ENCODE data around the gene DYNC1LI1. TPM values are rescaled to one million over a fixed set of nuclear protein-coding genes. Genes with fewer than 3 reads are reported as not detected.

DYNC1LI1 gene
- total RNA-seq, 1 experiment from 2014 or later: 42.8 TPM

GRCh38 chr3:32502946-32503286 is 67.7 kb downstream of the DYNC1LI1 start (continued):
- TF ChIP-seq MLX (CRISPR knock-in tag; IDR thresholded peaks at IDR 0.05) (no peak), E2F4 (CRISPR knock-in tag; IDR thresholded peaks at IDR 0.05; ENCODE audit: borderline replicate concordance, low read depth) (no peak), ZNF138 (CRISPR knock-in tag; conservative IDR thresholded peaks at IDR 0.05) (no peak), HMGA2 (CRISPR knock-in tag; IDR thresholded peaks at IDR 0.05) (no peak), ETV6 (CRISPR knock-in tag; IDR thresholded peaks at IDR 0.05) (no peak), PRDM15 (CRISPR knock-in tag; IDR thresholded peaks at IDR 0.05) (no peak), ZNF317 (CRISPR knock-in tag; IDR thresholded peaks at IDR 0.05; ENCODE audit: borderline replicate concordance, low read depth) (no peak), ZBTB43 (CRISPR knock-in tag; IDR thresholded peaks at IDR 0.05) (no peak), ZNF512 (CRISPR knock-in tag; IDR thresholded peaks at IDR 0.05; ENCODE audit: borderline replicate concordance) (no peak)

GRCh38 chr3:32502118-32502945 is 68.3 kb downstream of the DYNC1LI1 start, which contains the start of gene CMTM6:
CMTM6 (minus strand) TSS chr3:32502852; CDS start chr3:32502745, 107 bp downstream.
- ChIA-PET CTCF (interaction anchor here (0.6 to 1.4 kb wide), 4 partner anchors 95 to 442 kb away, joined by 3 read pairs; partner anchors contain the start of gene CNOT10), POLR2A (interaction anchor here (0.6 to 0.9 kb wide), 2 partner anchors 14 to 141 kb away, joined by 3 to 4 read pairs; no protein-coding TSS in a partner anchor)
- H3K9me3 Mint-ChIP-seq: peaks cover 3% of the 10 kb centered on the region; the same call in 1 of the 2 replicates
- TF ChIP-seq FOXP4 (CRISPR knock-in tag; IDR thresholded peaks at IDR 0.05) (0 out of 2 replicates have a peak, but pooled peaks have one; percentile 23), IRF1 (CRISPR knock-in tag; IDR thresholded peaks at IDR 0.05) (no peak), USF2 (CRISPR knock-in tag; IDR thresholded peaks at IDR 0.05) (no peak), OVOL2 (CRISPR knock-in tag; IDR thresholded peaks at IDR 0.05; ENCODE audit: borderline replicate concordance) (no peak), ZNF263 (CRISPR knock-in tag; IDR thresholded peaks at IDR 0.05; ENCODE audit: low read depth) (peak; percentile 29; the same call in 1 of the 2 replicates), GABPB1 (CRISPR knock-in tag; IDR thresholded peaks at IDR 0.05) (0 out of 2 replicates have a peak, but pooled peaks have one; percentile 6), ATF1 (CRISPR knock-in tag; IDR thresholded peaks at IDR 0.05) (no peak), MAX (CRISPR knock-in tag; IDR thresholded peaks at IDR 0.05) (no peak), ZNF121 (CRISPR knock-in tag; IDR thresholded peaks at IDR 0.05) (peak; percentile 96), CREM (CRISPR knock-in tag; IDR thresholded peaks at IDR 0.05) (peak; percentile 39; the same call in 1 of the 2 replicates), IRF2 (CRISPR knock-in tag; IDR thresholded peaks at IDR 0.05; ENCODE audit: borderline replicate concordance, low read depth) (no peak)

More at GRCh38 chr3:32502118-32502945, 68.3 kb downstream of the DYNC1LI1 start, which contains the start of gene CMTM6:
- Mint-ChIP-seq H3K4me1 (peaks cover 32% of the 10 kb centered on the region), H3K36me3 (0 out of 2 replicates have a peak, but pooled peaks cover 3% of the 10 kb centered on the region), H3K4me3 (peak within 1 kb of the TSS; percentile 98), H3K27ac (peak within 1 kb of the TSS; percentile 97), H3K27me3 (ENCODE audit: low read depth) (no peaks in the 10 kb centered on the region)
- peak; percentile 84 for ATAC-seq
- DNase-seq (ENCODE audit: low spot score): peak; percentile 77

Measured in WTC11 (cell line).